Coronary artery (tissue), 2 donors: ENCODE data around the gene CROCC.

ENCODE experiments used
- DNase-seq: peaks from one replicate; pipeline ENCODE4 v3.0.0-alpha.2; 2017; ENCODE audit warnings: low spot score
- H3K27ac ChIP-seq, 2 donors: fragments of 200-600 bp; sonication (generic); one replicate each; pipeline ENCODE4 v1.5.1; 2016 to 2019
- H3K4me3 ChIP-seq: fragments of 200-600 bp; sonication (generic); 2 replicates; pipeline ENCODE4 v1.5.1; 2016; ENCODE audit warnings: mild to moderate bottlenecking, moderate library complexity
- CTCF ChIP-seq: fragments of 200-600 bp; sonication (generic); IDR thresholded peaks from one replicate; pipeline ENCODE4 v1.5.1; 2019; ENCODE audit warnings: antibody characterized with exemption

Gene CROCC

GRCh38 chr1:16979475-16980327 lies 58.0 kb downstream of the CROCC start:
- DNase-seq: no peak
- peak overlapping the region; percentile 80 for H3K4me3 ChIP-seq
- peak overlapping the region; percentile 95 to 97 for H3K27ac ChIP-seq
- TF ChIP-seq CTCF: no peak

- Histone ChIP-seq H3K4me3 (peak within 1 kb of the TSS; percentile 80), H3K27ac (peak within 1 kb of the TSS; percentile 95 to 97)
- no peak for TF ChIP-seq CTCF
- no peak for DNase-seq
Measured at GRCh38 chr1:16980473-16981268, 58.9 kb downstream of the CROCC start, which contains the start of gene MFAP2. Gene MFAP2, minus strand, starts transcription at chr1:16980620. Its CDS starts 2,347 bp downstream, at chr1:16978273.

DNA sequence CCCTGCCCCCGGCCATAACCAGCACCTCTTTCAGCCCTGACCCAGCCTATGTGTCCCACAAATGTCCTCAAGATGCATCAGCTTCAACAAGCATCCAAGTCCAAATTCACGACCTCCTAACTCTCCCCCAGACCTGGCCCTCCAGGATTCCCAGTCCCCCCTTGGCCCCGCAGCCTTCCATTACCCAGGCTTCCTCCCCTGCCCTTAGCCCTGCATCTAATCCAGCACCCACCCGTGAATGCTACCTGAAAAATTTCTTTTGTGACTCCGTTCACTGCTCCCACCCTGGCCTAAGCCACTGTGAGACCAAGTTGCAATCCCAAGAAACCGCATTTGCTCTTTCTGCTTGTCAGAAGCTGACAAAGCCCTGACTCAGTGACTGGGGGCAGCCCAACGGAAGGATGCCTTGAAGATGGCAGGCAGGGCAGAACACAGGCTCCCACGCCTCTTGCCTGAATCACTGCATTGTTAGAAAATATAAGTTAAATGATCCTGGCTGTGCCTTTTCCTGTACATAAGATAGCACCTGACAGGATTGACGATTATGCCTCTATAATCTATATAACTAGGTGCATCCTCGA lies 59.6 kb downstream of the CROCC start:
- Histone ChIP-seq H3K27ac (peak overlapping the region; percentile 95 to 97), H3K4me3 (no peak overlapping the region)
- no peak for TF ChIP-seq CTCF
- DNase-seq: no peak

- TF ChIP-seq CTCF: no peak
- no peak for DNase-seq
- no peak overlapping the region for H3K27ac ChIP-seq
Measured at GRCh38 chr1:16982902-16983301, 61.2 kb downstream of the CROCC start.

GRCh38 chr1:16983649-16984048 lies 61.9 kb downstream of the CROCC start:
- Histone ChIP-seq H3K27ac (peak overlapping the region in 1 of 2 donors; percentile 3), H3K4me3 (no peak overlapping the region)
- TF ChIP-seq CTCF: no peak
- no peak for DNase-seq

More at GRCh38 chr1:16982902-16983301, 61.2 kb downstream of the CROCC start:
- no peak overlapping the region for H3K4me3 ChIP-seq

DNA sequence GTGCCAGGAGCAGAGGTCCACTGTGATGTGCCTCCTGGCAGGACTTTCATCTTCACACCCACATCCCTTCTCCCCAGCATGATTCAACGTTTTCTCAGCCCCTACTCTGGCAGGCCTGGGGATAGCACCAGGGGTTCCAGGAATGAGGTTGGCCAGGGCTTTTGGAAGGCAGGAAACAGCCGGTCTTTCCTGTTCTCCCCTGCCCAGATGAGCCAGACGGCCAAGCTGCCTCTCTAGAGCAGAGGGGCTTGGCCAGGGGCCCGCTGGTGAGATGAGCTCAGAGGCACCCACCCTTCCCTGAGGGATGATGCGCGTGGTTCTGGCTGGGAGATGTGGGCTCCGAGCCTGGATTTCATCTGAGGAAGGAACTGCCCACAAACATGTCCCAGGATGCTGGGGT lies 63.0 kb downstream of the CROCC start:
- H3K27ac ChIP-seq: peak overlapping the region; percentile 25 to 74
- DNase-seq: peak; percentile 87
- no peak for TF ChIP-seq CTCF
- H3K4me3 ChIP-seq: no peak overlapping the region
